ENCODE results near the gene NAALADL2.
"Not testable (repeated sequence)": the region's sequence is repeated elsewhere in the genome, so short reads cannot be mapped to it uniquely, and the experiment has no call there.

Gene NAALADL2

DNA sequence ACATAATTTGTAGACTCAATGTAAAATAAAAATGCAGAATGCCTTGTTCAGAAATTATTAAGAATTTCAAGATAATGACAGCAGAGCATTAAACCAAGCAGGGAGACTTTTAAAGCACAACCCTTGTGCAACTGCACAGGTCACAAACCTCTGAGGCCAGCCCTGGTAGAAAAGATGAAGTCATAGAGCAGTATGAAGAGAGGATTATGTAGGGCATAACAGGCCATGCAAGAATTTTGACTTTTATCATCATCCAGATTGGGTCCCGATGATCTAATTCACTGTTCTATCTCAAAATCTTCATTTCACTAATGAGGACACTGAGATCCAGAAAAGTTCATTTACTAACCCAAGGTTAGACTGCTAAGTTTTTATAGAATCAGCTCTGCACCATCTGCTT lies 388.5 kb downstream of the NAALADL2 start:
- no peak for DNase-seq (ENCODE audit: extremely low read depth in 1 of 2, low read depth in 1 of 2)

DNA sequence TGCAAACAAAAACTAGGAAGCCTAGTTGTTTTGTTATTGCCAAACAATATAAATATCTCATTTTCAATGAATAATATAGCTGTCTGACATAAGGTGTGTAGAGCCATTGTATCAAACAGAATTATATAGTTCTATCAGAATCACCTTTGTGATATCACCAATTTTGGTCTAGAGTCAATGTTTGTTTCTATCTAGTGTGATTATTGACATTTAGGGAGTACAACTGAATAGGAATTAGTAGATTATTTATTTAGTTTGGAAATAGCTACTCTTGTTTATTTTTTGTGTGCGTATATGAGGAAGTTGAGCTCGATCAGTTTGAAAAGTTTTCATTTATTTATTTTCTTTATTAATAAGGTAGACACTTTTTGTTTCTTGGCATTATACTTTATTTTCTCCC lies 389.7 kb downstream of the NAALADL2 start:
- no peak for DNase-seq (ENCODE audit: extremely low read depth in 1 of 2, low read depth in 1 of 2)

DNA sequence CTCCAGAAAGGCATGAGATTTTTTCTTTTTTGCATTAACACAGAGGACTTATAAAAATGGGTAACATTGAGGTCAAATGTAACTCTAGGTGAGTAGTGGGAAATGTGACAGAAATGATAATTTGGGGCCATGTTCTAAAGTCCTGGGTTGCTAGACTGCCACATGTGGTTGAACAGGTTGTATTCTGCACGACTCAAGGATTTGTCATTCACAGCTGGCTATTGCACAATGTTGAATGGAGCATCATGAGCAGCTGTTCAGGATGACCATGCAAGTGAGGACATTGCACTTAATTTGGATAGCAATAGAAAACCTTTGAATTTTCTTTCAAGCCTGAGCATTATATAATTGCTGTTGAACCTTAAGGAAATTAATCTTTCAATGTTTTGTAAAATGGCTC lies 396.6 kb downstream of the NAALADL2 start:
- no peak for DNase-seq (ENCODE audit: extremely low read depth in 1 of 2, low read depth in 1 of 2)

DNA sequence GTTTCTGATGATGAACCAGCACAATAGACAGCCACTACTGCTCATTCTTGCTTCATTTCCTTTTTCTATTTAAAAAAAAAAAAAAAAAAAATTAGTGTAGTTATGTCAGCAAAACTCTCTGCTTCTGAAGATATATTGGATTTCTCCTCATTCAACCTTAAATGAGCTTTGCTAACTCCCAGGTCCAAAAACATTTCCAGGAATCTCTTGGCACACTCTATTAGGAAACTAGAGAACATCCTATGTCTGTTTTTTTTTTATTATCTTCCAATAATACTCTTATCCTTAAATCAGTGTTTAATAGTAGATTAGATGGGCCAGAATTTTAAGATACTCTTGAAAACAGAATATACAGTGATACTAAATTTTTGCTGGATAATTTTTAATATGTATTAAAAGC lies 398.0 kb downstream of the NAALADL2 start:
- DNase-seq (ENCODE audit: extremely low read depth in 1 of 2, low read depth in 1 of 2), result no peak

DNA sequence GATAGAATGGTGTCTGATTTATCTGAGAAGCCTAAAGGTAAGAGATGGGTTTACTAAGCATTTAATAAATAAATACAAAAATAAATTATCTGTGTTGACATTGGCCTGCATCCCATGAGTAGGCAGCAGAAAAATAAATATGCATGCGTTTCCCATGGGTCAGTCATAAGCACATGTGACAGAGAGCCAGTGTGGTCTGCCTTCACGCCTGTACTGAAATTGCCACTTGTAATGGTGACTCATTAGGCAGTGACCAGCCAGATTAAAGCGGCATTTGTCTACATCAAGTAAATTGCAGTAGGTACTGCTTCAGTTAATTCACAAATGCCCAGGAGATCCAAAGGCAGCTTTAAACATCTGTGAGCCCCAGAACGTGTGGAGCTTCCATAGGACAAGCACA lies 399.6 kb downstream of the NAALADL2 start:
- no peak for DNase-seq (ENCODE audit: extremely low read depth in 1 of 2, low read depth in 1 of 2)

DNA sequence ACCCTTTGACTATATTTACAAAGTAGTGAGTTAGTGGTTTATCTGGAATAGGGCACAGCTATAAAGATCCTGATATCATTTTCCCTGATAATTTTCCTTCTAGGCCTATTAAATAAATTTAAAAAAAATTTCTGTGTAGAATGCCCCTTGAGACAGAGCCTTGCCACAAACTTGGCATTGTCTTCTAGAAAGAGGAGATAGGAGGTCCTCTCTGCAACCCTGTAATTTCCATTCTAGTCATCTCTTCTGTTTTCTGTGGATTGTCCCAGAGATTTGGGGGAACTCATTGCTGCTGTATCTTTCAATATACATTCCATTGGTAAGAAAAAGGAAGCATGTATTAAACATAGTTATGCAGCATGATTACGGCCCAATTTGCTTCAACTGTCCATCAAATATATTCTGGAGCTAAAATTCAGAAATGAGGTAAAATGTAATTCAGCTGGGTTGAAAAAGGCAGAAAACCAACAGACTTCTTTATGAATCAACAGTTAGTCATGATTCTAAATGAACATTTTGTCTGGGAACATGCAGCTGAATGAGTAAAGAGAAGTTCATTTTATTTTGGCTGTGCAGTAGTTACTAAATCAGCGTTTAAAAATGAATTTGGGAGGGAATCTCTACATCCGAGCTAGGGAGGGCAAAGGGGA lies 401.1 kb downstream of the NAALADL2 start:
- DNase-seq (ENCODE audit: extremely low read depth in 1 of 2, low read depth in 1 of 2), result no peak

DNA sequence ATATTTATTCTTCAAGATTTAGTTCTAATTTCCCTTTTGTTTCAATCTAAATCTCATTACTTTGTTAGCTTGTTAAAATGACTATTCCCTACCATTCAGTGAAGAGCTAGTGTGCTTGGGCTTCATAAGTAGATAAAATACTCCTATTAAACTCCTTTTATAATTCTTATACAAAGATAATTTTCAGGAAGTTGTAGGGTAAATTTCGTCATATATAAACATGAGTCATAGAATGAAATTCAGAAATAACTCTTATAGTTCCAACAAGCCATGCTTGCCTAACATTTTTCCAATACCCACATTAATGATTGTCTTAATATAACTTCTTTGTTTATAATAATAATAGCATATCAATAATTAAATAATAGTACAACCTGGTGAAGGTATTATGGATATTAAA lies 407.3 kb downstream of the NAALADL2 start:
- no peak for DNase-seq (ENCODE audit: extremely low read depth in 1 of 2, low read depth in 1 of 2)

DNA sequence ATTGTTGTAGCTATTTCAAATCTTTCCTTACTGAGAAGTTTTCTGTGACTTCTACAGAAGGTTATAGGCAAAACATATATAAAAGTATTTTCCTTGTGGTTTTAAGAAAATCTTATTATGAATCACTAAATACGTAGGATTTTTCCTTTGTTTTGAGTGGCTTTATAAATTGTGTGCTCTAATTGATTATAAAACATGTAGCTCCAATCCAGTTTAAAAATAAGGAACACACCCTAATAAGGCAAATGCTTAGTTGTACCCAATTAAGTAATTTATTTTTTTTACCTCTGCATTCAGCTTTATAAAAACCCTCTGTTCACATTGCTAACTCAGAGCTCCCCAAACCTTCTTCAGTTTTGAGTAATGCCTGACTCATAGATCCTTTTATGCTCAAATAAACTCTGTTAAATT lies 408.0 kb downstream of the NAALADL2 start:
- DNase-seq (ENCODE audit: extremely low read depth in 1 of 2, low read depth in 1 of 2), result no peak

DNA sequence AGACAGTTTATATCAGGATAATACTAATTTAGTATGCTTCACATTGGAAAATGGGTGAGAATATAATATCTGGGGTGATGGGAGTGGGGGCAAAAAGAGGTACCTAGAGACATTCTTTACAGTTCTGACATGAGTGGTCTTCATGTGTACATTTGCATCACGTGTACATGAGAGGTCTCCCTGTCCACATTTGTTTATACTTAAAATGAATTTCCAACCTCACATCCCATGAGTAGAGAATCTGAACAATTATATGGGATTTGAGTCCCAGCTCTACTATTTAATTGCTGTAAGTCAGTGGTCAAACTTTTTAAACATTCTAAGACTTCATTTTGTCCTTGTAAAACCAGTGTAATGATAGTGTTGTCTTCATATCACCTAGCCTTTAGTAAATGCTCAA lies 408.4 kb downstream of the NAALADL2 start:
- DNase-seq (ENCODE audit: extremely low read depth in 1 of 2, low read depth in 1 of 2), result no peak

DNA sequence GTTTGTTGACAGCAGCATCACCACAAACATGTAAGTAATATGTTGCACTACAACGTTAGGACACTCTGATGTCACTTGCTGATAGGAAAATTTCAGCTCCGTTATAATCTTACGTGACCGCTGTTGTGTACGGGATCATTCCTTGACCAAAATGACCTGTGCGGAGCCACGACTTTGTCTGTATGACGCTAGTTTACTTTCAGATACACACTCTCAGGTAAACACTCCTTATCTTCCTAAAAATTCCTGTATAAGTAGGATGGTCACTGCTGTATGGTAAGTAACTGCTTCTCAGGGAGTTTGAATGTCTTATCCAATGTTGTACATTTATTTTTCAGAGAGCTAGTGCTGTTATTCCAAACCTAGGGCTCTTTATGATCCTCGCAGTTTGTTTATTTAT lies 410.3 kb downstream of the NAALADL2 start:
- DNase-seq (ENCODE audit: extremely low read depth in 1 of 2, low read depth in 1 of 2), result no peak

DNA sequence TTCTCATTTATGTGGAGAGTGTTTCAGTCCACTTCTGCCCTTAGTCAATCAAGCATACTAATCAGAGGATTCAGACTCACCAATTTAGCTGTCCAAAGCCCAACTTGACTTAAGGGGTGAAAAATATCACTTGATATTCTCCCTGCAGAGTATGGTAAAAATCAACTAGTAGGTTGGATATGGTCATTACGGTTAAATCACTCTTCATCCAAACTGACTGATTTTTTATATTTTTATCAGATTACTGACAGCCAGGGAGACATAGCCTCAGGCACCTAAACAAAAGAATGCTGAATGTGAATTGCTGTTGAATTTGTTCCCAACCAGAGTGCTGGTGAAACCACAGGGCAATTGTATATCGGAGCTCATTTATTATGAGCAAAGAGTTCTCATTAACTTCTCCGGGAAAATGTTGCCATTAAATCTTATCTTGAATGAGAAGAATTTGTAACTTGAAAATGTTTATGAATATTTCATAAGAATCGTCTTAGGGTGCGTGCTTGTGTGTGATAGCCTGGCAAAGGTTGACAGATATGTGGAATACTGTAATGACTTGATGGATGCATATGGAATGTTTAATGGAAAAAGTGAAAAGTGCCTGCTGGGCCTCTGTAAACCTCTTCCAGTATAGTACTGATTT lies 411.2 kb downstream of the NAALADL2 start:
- no peak for DNase-seq (ENCODE audit: extremely low read depth in 1 of 2, low read depth in 1 of 2)

DNA sequence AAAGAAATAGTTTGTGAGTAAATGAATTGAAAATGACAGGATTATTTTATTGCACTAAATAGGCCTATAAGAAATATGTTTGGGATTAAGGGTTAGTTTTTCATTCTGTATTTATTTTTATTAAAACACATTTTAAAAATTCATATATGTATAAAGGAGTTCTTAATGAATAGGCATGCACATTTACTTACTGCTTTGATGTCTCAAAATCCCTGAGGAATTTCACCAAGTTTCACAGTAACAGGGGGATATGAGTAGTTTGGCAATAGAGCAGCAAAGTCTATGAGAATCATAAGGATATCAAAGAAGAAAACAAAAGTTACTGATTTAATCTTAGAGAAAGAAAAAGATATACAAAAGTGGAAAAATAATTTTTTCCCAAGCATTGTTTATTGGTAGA lies 411.7 kb downstream of the NAALADL2 start:
- no peak for DNase-seq (ENCODE audit: extremely low read depth in 1 of 2, low read depth in 1 of 2)

DNA sequence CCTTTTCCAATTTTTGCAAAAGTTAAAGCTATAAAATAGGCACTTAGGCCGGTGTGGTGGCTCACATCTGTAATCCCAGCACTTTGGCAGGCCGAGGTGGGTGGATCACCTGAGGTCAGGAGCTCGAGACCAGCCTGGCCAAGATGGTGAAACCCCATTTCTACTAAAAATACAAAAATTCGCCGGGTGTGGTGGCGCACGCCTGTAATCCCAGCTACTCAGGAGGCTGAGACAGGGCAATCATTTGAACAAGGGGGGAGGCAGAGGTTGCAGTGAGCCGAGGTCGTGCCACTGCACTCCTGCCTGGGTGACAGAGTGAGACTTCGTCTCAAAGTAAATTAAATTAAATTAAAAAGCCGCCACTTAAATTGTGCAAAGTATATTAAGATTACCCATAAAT lies 412.3 kb downstream of the NAALADL2 start:
- not testable (repeated sequence) for DNase-seq (ENCODE audit: extremely low read depth in 1 of 2, low read depth in 1 of 2)

DNA sequence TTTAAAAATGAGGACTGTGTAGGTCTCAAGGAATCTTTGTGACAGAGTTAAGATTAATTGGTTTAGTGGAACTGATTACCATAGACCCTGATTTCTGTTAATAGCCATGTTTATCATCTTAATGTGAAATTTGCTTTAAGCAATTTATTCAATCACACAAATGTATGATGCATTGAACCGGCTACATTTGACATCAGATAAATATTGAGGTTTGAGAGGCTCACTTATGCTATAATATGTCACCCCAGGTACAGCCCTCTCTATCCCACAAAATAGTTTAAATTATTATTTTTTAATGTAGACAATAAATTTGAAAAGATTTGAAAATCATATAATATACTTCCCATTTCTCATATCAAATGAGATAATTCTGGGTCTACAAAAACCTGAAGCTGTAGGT lies 413.3 kb downstream of the NAALADL2 start:
- no peak for DNase-seq (ENCODE audit: extremely low read depth in 1 of 2, low read depth in 1 of 2)

DNA sequence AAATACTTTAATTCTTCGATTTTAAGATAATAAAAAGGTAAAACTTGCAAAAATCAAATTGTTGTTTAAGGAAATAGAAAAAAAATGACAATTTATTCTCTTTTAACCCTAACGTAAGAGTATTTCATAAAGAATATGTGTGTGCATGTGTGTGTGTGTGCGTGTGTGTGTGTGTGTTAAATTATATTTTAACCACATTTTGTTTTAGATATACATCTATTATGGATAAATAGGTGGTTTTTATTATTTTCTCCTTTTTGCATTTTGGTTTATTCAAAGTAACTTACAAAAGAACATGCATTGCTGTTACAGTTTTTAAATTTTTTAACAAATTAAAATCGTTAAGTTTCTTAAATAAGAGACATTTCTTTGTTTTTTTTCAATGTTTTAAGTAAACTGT lies 414.4 kb downstream of the NAALADL2 start:
- DNase-seq (ENCODE audit: extremely low read depth in 1 of 2, low read depth in 1 of 2), result no peak

DNA sequence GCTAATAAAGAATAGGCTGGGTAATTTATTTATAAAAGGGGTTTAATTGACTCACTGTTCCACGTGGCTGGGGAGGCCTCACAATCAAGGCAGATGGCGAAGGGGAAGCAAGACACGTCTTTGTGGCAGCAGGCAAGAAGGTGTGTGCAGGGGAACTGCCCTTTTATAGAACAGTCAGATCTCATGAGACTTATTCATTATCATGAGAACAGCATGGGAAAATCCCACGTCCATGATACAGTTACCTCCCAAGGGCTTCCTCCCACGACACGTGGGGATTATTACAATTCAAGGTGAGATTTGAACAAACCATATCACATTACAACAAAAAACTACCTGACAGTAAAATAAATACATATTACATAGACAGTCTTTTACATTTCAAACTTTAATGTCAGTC lies 414.9 kb downstream of the NAALADL2 start:
- DNase-seq (ENCODE audit: extremely low read depth in 1 of 2, low read depth in 1 of 2), result no peak

DNA sequence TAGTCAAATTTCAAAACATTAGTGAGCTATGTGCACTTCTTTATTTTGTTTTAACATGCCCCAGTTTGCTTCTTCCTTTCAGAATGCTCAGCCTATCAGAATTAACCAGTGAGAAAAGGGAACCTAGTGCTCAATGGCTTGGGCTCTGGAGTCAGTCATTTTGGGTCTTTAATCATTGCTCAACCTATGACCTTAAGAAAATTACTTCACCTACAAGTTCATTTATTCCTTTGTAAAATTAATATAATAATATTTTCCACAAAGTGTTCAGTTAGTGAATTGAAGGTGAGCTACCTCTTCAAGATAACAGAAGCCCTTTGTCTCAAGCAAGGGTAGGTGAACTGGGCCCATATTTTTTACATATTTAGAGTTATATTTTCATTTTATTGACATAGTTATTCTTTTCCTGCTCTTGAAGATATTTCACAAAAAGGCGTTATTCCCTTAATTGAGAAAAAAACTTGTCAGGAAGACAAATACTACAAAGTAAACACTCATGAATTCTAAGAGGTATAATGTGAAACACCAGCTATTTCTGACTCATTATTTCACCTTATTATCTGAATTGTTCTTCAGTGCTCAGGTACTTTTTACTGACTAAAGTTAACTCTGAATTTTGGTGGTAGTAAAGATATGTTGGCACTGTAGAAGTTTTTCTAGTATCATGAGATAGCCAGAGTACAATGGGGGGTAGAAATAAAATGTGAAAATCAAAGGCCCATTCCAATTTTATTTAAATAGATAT lies 415.5 kb downstream of the NAALADL2 start:
- DNase-seq (ENCODE audit: extremely low read depth in 1 of 2, low read depth in 1 of 2), result no peak

DNA sequence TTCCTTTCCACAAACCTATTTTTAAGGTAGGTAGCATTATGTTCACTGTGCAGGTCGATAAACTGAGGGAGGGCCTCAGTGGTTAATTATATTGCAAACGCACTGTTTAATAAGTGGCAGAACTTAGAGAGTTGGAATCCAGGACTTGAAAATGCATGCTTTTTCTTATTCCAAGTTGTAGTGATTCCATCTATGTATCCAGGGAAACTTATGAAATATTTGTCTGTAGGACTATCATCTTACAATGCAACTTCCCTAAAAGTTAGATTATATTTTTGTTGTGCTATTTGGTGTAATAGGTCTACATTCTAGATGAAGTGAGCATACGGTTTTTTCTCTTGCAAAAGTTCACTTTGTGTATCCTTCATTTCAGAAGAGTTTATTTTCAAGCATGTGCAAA lies 419.5 kb downstream of the NAALADL2 start:
- DNase-seq (ENCODE audit: extremely low read depth in 1 of 2, low read depth in 1 of 2), result no peak

DNA sequence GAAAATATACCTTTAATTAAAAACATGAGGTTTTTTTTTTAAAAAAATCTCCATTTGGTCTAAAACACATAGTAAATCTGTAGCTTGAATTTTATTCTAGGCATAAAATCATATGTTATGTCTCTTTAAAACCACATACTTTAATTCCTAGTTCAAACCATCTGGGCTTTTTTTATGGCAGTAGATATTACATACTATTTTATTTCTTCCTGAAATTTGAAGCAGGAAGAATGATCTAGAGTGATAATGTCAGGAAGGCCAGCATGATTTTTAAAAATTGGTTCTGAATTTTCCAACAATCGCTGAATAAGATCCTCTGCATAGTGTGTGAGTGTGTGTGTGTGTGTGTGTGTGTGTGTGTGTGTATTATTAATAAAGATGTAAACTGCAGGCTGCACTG lies 420.3 kb downstream of the NAALADL2 start:
- DNase-seq (ENCODE audit: extremely low read depth in 1 of 2, low read depth in 1 of 2), result no peak

DNA sequence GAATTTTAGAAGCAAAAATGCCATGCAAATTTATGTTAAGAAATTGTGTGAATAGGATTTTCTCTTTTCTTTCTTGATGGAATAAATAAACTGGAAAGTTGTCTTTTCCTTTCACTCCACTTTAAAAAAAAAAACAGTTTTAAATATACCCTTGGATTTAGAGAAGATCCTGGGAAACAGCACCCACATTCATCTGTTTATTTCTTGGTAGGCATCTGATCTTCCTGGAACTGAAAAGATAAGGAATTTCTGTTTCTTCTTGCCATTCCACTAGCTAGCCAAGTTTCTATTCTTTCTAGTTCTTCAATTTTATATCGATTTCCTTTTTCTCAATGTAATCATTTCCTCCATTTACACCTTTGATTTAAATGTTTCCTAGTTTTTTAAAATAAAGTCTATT lies 420.8 kb downstream of the NAALADL2 start:
- no peak for DNase-seq (ENCODE audit: extremely low read depth in 1 of 2, low read depth in 1 of 2)

DNA sequence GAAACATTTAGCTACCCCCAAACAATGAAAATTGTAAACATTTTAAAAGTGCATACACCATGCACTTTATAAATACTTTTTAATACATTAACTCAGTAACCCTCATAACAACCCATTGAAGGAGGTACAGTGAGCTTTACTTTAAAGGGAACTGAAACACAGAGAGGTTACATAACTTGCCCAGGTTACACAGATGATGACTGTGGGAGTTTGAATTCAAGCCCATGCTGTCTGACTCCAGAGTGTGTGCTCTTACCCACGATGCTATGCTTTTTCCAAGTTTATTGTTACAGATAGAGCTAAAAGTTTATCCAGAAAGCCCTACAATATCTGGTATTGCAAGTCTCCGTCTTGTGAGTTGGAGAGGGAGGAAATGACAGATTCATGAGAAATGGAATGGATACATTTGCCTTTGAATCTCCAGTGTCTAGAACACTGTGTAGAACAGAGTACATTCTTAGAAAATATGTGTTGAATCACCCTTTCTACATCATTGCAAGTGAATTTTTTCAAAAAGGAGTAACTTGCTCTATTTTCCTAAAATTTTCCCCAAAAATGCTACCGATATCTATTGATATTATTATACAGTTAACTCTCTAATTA lies 428.3 kb downstream of the NAALADL2 start:
- no peak for DNase-seq (ENCODE audit: extremely low read depth in 1 of 2, low read depth in 1 of 2)

DNA sequence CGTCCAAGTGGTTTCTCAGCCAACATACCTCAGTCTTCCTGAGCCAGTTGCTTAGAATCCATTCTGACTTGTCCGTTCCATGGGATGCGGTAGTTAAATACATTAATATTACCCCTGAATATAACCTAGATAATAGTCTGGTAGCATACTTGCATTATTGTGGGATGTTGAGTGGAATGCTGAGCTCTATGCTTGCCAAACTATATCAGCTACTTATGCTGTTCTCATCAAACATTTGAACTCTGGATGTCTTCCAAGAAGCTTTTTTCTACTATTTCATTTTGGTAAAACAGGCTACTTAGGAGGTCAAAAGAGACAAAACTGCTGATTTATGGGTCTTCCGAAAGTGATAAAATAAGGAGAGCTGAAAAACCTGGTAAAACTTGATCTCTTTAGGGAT lies 429.5 kb downstream of the NAALADL2 start:
- DNase-seq (ENCODE audit: extremely low read depth in 1 of 2, low read depth in 1 of 2), result no peak
